ENCODE results near the gene STAU1. TPM values are rescaled to one million over a fixed set of nuclear protein-coding genes. Genes with fewer than 3 reads are reported as not detected.
A peak's percentile ranks its signal among the peaks of the same experiment; 100 is the strongest.
"Not testable (repeated sequence)": the region's sequence is repeated elsewhere in the genome, so short reads cannot be mapped to it uniquely, and the experiment has no call there.

STAU1 gene
- total RNA-seq, 1 donor from 2014 or later, result 70.8 TPM

DNA sequence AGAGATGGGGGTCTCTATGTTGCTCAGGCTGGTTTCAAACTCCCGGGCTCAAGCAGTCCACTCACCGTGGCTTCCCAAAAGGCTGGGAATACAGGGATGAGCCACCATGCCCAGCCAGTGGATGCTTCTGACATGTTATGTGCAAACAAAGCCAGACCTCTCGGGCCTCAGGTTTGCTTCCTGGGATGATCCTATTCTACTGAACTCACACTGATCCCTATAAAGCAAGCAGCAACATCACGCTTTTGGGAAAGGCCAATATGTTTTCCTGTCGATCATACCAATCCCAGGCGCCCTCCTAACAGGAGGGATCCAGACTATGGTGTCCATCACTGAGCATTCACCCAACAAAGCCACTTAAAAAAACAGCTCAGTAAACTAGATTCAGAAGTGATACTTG, 81.8 kb downstream of the STAU1 start:
- TF ChIP-seq, protein P1, sequence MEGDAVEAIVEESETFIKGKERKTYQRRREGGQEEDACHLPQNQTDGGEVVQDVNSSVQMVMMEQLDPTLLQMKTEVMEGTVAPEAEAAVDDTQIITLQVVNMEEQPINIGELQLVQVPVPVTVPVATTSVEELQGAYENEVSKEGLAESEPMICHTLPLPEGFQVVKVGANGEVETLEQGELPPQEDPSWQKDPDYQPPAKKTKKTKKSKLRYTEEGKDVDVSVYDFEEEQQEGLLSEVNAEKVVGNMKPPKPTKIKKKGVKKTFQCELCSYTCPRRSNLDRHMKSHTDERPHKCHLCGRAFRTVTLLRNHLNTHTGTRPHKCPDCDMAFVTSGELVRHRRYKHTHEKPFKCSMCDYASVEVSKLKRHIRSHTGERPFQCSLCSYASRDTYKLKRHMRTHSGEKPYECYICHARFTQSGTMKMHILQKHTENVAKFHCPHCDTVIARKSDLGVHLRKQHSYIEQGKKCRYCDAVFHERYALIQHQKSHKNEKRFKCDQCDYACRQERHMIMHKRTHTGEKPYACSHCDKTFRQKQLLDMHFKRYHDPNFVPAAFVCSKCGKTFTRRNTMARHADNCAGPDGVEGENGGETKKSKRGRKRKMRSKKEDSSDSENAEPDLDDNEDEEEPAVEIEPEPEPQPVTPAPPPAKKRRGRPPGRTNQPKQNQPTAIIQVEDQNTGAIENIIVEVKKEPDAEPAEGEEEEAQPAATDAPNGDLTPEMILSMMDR (IDR thresholded peaks at IDR 0.05; ENCODE audit: unreplicated experiment), result no peak
- no peak overlapping the region for H3K27ac Mint-ChIP-seq
- H3K4me1 Mint-ChIP-seq, result no peaks in the 10 kb centered on the region
- H3K36me3 Mint-ChIP-seq, result peaks cover 46% of the 10 kb centered on the region
- peaks cover 9% of the 10 kb centered on the region for H3K9me3 Mint-ChIP-seq
- H3K27me3 Mint-ChIP-seq (ENCODE audit: low read depth), result no peaks in the 10 kb centered on the region
- no peak for DNase-seq (ENCODE audit: low spot score in 2 of 2, unreplicated experiment in 2 of 2)
- H3K4me3 Mint-ChIP-seq, result no peak overlapping the region

DNA sequence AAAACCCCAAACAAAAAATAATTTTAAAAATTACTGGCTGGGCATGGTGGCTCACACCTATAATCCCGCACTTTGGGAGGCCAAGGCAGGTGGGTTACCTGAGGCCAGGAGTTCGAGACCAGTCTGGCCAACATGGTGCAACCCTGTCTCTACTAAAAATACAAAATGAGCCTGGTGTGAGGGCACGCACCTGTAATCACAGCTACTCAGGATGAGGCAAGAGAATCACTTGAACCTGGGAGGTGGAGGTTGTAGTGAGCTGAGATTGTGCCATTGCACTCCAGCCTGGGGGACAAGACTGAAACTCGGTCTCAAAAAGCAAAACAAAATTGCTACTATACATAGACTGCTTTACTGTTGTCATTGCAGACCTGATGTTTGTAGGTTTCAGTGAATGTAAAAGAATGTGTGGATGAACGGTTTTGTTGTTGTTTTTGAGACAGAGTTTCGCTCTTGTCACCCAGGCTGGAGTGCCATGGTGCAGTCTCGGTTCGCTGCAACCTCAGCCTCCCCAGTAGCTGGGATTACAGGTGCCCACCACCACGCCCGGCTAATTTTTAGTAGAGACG, 83.1 kb downstream of the STAU1 start:
- H3K27me3 Mint-ChIP-seq (ENCODE audit: low read depth); DNase-seq (ENCODE audit: low spot score in 2 of 2, unreplicated experiment in 2 of 2); H3K9me3 Mint-ChIP-seq; H3K4me3 Mint-ChIP-seq; H3K27ac Mint-ChIP-seq; H3K4me1 Mint-ChIP-seq: not testable (repeated sequence)
- H3K36me3 Mint-ChIP-seq, result peaks cover 41% of the 10 kb centered on the region

DNA sequence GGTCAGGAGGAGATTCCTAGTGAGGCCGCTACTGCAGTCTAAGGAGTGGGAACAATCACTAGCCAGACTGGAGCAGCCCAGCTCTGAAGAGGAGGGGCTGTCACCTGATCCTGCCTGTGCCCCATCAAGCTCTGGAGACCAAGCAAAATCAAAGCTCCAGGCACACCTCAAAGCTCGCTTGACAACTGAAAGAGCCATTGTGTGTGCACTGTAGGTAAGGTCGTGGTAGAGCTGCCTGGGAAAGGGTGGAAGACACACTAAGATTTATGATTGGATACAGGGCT, 83.8 kb downstream of the STAU1 start:
- peaks cover 40% of the 10 kb centered on the region for H3K36me3 Mint-ChIP-seq
- H3K27ac Mint-ChIP-seq, result no peak overlapping the region
- no peaks in the 10 kb centered on the region for H3K4me1 Mint-ChIP-seq
- no peak for DNase-seq (ENCODE audit: low spot score in 2 of 2, unreplicated experiment in 2 of 2)
- H3K27me3 Mint-ChIP-seq (ENCODE audit: low read depth), result no peaks in the 10 kb centered on the region
- TF ChIP-seq, protein P1 (IDR thresholded peaks at IDR 0.05; ENCODE audit: unreplicated experiment), result no peak
- no peak overlapping the region for H3K4me3 Mint-ChIP-seq
- H3K9me3 Mint-ChIP-seq, result peaks cover 6% of the 10 kb centered on the region

DNA sequence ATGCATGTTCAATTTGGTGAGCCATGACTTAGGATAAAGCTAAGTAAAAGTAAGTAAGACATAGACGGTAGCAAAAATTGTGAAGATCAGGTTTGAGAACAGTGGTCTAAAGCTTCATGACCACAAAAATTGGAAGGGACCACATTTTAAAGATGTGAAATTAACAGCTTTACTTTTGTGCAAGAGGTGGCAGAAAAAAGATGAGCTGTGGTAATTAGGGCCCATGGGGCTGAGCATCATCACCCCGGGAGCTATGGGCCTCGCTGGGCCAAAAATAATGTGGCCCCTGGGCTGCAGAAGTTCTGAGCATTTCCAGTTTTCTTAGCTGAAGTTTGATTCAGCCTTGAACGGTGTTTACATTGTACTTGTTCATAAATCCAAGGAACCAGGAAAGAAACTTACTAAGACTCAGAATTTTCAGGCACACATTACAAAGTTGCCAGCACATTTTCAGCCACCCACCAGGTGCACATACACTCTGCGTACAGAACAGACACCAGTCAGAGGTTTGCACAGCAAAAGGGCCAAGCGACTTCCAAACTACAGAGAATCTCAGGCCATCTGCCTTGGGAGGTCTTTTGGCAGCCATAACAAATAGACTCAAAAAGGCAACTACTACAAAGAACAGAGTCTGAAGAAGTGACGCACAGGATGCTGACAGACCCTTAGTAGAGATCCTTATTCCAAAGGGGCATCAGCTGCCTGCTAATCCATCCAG, 84.3 kb downstream of the STAU1 start:
- H3K27ac Mint-ChIP-seq, result peak overlapping the region; percentile 24
- H3K27me3 Mint-ChIP-seq (ENCODE audit: low read depth), result no peaks in the 10 kb centered on the region
- TF ChIP-seq, protein P1 (IDR thresholded peaks at IDR 0.05; ENCODE audit: unreplicated experiment), result no peak
- no peaks in the 10 kb centered on the region for H3K4me1 Mint-ChIP-seq
- H3K4me3 Mint-ChIP-seq, result no peak overlapping the region
- H3K9me3 Mint-ChIP-seq, result peaks cover 5% of the 10 kb centered on the region
- H3K36me3 Mint-ChIP-seq, result peaks cover 40% of the 10 kb centered on the region
- DNase-seq (ENCODE audit: low spot score in 2 of 2, unreplicated experiment in 2 of 2), result no peak

DNA sequence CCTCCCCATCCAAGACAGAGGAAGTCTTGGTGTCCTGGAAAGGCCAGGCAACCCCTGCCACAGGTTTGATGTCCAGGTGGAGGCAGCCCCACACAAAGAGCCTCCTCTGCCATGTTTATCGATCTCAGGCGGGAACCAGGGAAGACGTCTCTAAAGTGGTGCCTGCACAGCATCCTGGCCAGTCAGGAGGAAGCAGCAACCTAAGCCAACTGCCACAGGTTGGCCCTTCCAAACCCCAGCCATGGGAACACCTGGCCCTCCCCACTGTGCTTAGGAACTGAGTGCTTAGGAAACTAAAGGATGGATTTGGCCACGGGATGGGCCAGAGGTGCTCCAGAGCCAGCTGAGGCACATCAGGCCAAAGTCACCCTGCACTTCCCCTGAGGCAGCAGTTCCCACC, 85.1 kb downstream of the STAU1 start:
- Mint-ChIP-seq H3K27me3 (ENCODE audit: low read depth) (no peaks in the 10 kb centered on the region), H3K36me3 (peaks cover 42% of the 10 kb centered on the region), H3K9me3 (no peaks in the 10 kb centered on the region), H3K4me3 (no peak overlapping the region), H3K4me1 (no peaks in the 10 kb centered on the region), H3K27ac (no peak overlapping the region)
- TF ChIP-seq, protein P1 (IDR thresholded peaks at IDR 0.05; ENCODE audit: unreplicated experiment), result no peak
- DNase-seq (ENCODE audit: low spot score in 2 of 2, unreplicated experiment in 2 of 2), result no peak

DNA sequence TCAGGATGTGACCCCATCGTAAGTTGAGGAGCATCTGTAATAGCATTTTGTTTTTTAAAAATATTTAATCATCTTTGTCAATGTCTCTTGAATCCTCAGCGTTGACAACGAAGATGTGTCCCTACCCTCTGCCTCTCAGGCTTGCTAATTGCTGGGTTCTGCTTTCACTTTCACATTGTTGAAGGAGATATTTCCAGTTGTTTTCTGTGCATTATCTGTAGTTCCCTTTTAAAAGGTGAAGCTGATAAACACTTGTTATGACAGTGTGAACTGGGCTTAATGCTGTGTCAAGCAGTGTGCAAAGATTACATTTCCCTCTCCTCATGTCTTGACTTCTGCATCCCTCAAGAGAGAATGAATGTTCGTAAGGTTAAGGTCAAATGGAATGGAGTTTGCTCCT, 87.2 kb downstream of the STAU1 start:
- Mint-ChIP-seq H3K27me3 (ENCODE audit: low read depth) (no peaks in the 10 kb centered on the region), H3K27ac (no peak overlapping the region), H3K4me1 (no peaks in the 10 kb centered on the region), H3K36me3 (peaks cover 56% of the 10 kb centered on the region), H3K4me3 (no peak overlapping the region), H3K9me3 (no peaks in the 10 kb centered on the region)
- TF ChIP-seq, protein P1 (IDR thresholded peaks at IDR 0.05; ENCODE audit: unreplicated experiment), result no peak
- no peak for DNase-seq (ENCODE audit: low spot score in 2 of 2, unreplicated experiment in 2 of 2)

DNA sequence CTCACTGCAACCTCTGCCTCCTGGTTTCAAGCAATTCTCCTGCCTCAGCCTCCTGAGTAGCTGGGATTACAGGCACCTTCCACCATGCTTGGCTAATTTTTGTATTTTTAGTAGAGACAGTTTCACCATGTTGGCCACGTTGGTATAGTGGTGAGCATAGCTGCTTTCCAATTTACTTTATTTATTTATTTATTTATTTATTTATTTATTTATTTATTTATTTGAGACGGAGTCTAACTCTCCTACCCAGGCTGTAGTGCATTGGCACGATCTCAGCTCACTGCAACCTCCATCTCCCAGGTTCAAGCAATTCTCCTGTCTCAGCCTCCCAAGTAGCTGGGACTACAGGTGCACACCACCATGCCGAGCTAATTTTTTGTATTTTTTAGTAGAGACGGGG, 87.8 kb downstream of the STAU1 start:
- H3K36me3 Mint-ChIP-seq, result peaks cover 52% of the 10 kb centered on the region
- not testable (repeated sequence) for H3K27ac Mint-ChIP-seq; H3K9me3 Mint-ChIP-seq; H3K4me3 Mint-ChIP-seq; H3K4me1 Mint-ChIP-seq; DNase-seq (ENCODE audit: low spot score in 2 of 2, unreplicated experiment in 2 of 2); H3K27me3 Mint-ChIP-seq (ENCODE audit: low read depth)

All from mesothelial cell of epicardium (in vitro differentiated cells).